ENCODE measurements around the gene HBA2.

HBA2 gene

GRCh38 chr16:180681-181564 is 8.2 kb downstream of the HBA2 start:
- TF ChIP-seq EZH2phosphoT487 (IDR thresholded peaks at IDR 0.05; ENCODE audit: borderline replicate concordance) (no peak), CTCF (conservative IDR thresholded peaks at IDR 0.05; ENCODE audit: low read length) (no peak)
- Histone ChIP-seq H3K4me1 (ENCODE audit: insufficient read depth, low read length, poor library complexity, severe bottlenecking) (no peaks in the 10 kb centered on the region), H4K20me1 (ENCODE audit: insufficient read depth, low read length, poor library complexity, severe bottlenecking) (no peaks in the 10 kb centered on the region), H3F3A (ENCODE audit: low read depth) (no peaks in the 10 kb centered on the region), H3K4me3 (ENCODE audit: low read length, poor library complexity, severe bottlenecking) (no peak overlapping the region), H3K36me3 (ENCODE audit: insufficient read depth, low read length) (no peaks in the 10 kb centered on the region), H3K9ac (ENCODE audit: low read depth, low read length, poor library complexity, severe bottlenecking) (no peak overlapping the region), H3K9me3 (ENCODE audit: insufficient read depth, low read depth, low read length) (no peaks in the 10 kb centered on the region), H3K4me2 (ENCODE audit: low read depth, low read length, poor library complexity, severe bottlenecking) (no peak overlapping the region), H3K9me2 (replicated peaks; ENCODE audit: low read depth, low read length) (no peaks in the 10 kb centered on the region), H3K27me3 (ENCODE audit: insufficient read depth, low read length, poor library complexity, severe bottlenecking) (no peaks in the 10 kb centered on the region), H2AFZ (ENCODE audit: low read length) (no peak overlapping the region), H3K79me2 (ENCODE audit: insufficient read depth, low read length) (no peaks in the 10 kb centered on the region)

DNA sequence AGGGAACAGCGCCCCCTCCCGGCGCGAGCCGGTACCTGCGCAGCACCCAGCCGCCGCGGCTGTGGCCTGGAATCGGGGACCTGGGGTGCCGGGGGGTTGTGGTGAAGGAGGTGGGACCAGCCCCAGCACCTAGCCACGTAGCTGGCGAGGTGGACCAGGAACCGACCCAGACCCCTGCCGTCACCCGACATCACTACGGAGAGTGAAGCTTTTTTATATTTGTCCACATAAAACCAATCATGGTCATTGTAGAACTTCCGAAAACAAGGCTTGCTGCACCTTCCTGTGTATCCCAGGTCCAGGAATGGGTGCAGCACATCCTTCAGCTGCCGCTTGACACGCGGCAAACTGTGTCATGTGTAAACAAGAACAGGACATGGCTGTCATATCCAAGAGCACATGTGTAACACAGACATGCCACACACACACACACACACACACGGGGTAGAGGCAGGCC is 8.9 kb downstream of the HBA2 start:
- H4K20me1 ChIP-seq (ENCODE audit: insufficient read depth, low read length, poor library complexity, severe bottlenecking) = no peaks in the 10 kb centered on the region
- H3K27me3 ChIP-seq (ENCODE audit: insufficient read depth, low read length, poor library complexity, severe bottlenecking) = no peaks in the 10 kb centered on the region
- no peaks in the 10 kb centered on the region for H3K36me3 ChIP-seq (ENCODE audit: insufficient read depth, low read length)
- H2AFZ ChIP-seq (ENCODE audit: low read length) = no peak overlapping the region
- no peak overlapping the region for H3K9ac ChIP-seq (ENCODE audit: low read depth, low read length, poor library complexity, severe bottlenecking)
- no peak for TF ChIP-seq EZH2phosphoT487 (IDR thresholded peaks at IDR 0.05; ENCODE audit: borderline replicate concordance)
- peak; percentile 38; the same call in 1 of the 2 replicates for TF ChIP-seq CTCF (conservative IDR thresholded peaks at IDR 0.05; ENCODE audit: low read length)
- no peak overlapping the region for H3K4me2 ChIP-seq (ENCODE audit: low read depth, low read length, poor library complexity, severe bottlenecking)
- H3K4me1 ChIP-seq (ENCODE audit: insufficient read depth, low read length, poor library complexity, severe bottlenecking) = no peaks in the 10 kb centered on the region
- no peaks in the 10 kb centered on the region for H3K79me2 ChIP-seq (ENCODE audit: insufficient read depth, low read length)
- no peak overlapping the region for H3K4me3 ChIP-seq (ENCODE audit: low read length, poor library complexity, severe bottlenecking)
- no peaks in the 10 kb centered on the region for H3K9me2 ChIP-seq (replicated peaks; ENCODE audit: low read depth, low read length)
- no peaks in the 10 kb centered on the region for H3K9me3 ChIP-seq (ENCODE audit: insufficient read depth, low read depth, low read length)
- H3F3A ChIP-seq (ENCODE audit: low read depth) = no peaks in the 10 kb centered on the region

- Histone ChIP-seq H3K9me3 (ENCODE audit: insufficient read depth, low read depth, low read length) (no peaks in the 10 kb centered on the region), H3K4me1 (ENCODE audit: insufficient read depth, low read length, poor library complexity, severe bottlenecking) (no peaks in the 10 kb centered on the region), H3K36me3 (ENCODE audit: insufficient read depth, low read length) (peaks cover 5% of the 10 kb centered on the region; the same call in 1 of the 2 replicates), H3K79me2 (ENCODE audit: insufficient read depth, low read length) (no peaks in the 10 kb centered on the region), H3K27me3 (ENCODE audit: insufficient read depth, low read length, poor library complexity, severe bottlenecking) (no peaks in the 10 kb centered on the region), H4K20me1 (ENCODE audit: insufficient read depth, low read length, poor library complexity, severe bottlenecking) (no peaks in the 10 kb centered on the region), H3K4me3 (ENCODE audit: low read length, poor library complexity, severe bottlenecking) (no peak overlapping the region), H3F3A (ENCODE audit: low read depth) (no peaks in the 10 kb centered on the region), H3K9me2 (replicated peaks; ENCODE audit: low read depth, low read length) (no peaks in the 10 kb centered on the region), H3K9ac (ENCODE audit: low read depth, low read length, poor library complexity, severe bottlenecking) (no peak overlapping the region), H3K4me2 (ENCODE audit: low read depth, low read length, poor library complexity, severe bottlenecking) (no peak overlapping the region), H2AFZ (ENCODE audit: low read length) (no peak overlapping the region)
- no peak for TF ChIP-seq CTCF (conservative IDR thresholded peaks at IDR 0.05; ENCODE audit: low read length)
- TF ChIP-seq EZH2phosphoT487 (IDR thresholded peaks at IDR 0.05; ENCODE audit: borderline replicate concordance) = no peak
Observed at GRCh38 chr16:183005-183404, 10.3 kb downstream of the HBA2 start.
